Dermis blood vessel endothelial cell (primary cell): ENCODE data around the gene ZIC5. TPM values are rescaled to one million over a fixed set of nuclear protein-coding genes. Genes with fewer than 3 reads are reported as not detected.

ENCODE experiments used
- DNase-seq: peaks from one replicate; pipeline ENCODE4 v3.0.0; 2010
- total RNA-seq: library from RNA; depleted of rRNA; stranded (reverse); fragments of >200 nt; gene quantifications from 2 replicates; pipeline ENCODE4 v1.2.3, GENCODE V29; 2014

ZIC5 gene
- total RNA-seq = under 0.01 TPM in 2 replicates

GRCh38 chr13:99971576-99972189 lies at the start of gene ZIC5:
Gene ZIC5 (minus strand): TSS chr13:99971767. CDS start chr13:99971603, 164 bp downstream.
- DNase-seq = no peak

DNA sequence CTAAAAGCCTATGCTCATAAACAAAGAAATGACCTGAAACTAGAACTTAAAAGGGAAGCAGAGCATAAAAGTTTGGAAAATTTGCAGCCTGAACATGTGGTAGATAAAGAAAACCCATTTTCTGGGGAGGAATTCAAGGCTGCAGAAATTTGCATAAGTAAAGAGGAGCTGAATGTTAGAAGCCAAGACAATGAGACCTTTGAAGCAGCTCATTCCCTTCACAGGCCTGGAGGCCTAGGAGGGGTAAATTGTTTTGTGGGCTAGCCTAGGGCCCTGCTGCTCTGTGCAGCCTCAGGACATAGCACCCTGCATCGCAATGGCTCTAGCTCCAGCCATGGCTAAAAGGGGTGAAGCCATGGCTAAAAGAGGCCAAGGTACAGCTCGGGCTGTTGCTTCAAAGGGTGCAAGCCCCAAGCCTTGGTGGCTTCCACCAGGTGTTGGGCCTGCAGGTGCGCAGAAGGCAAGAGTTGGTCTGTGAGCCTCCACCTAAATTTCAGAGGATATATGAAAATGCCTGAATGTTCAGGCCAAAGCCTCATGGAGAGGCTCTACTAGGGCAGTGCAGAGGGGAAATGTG lies 48.3 kb upstream of the ZIC5 start:
- DNase-seq = no peak

GRCh38 chr13:100014621-100015020 lies 43.1 kb upstream of the ZIC5 start:
- DNase-seq = no peak

DNA sequence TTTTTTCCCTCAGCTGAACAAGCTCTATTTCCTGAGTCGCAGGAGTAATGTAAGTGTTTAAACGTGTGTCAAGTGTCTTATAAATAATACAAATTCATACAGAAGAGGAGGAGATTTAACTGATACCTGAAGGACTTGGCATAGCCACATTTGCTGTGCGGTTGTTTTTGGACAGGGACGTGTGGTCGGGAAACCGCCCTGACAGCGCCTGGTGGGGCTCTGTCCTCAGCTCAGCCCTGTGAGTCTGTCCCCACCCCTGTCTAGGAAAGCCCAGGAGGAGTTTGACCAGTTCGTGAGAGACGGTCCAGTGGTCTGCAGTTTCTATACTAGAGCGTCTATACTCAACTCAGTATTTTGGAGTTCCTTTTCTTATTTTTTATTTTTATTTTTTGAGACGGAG lies 26.7 kb upstream of the ZIC5 start:
- no peak for DNase-seq

- no peak for DNase-seq
Measured at GRCh38 chr13:99997702-99998214, 26.2 kb upstream of the ZIC5 start.

DNA sequence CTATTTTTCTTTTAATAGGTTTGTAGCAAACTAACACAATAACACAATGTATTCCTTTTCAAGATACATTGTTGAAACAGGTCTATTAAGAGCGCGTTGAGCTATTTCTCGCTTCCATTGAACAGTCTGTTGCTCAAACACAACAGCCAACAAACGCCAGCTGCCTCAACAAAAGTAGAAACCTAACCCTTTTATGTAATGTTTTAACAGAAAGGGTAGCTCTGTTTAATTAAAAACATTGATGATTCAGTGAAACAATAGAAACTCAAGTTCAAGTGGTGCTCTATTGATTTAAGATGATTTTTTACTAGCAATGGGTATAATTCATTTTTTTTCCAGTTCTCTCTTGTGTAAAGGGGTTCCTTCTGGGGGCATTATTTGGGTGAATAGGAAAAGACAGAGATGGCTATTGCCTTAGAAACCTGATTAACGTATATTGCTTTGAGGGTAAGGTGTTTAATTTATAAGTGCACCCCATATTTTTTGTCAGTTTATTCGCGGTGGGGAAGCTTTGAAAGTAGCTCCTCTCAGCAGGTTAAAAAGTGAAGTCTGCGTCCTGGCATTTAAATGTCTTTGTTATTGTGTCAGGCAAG lies 24.9 kb upstream of the ZIC5 start:
- no peak for DNase-seq

DNA sequence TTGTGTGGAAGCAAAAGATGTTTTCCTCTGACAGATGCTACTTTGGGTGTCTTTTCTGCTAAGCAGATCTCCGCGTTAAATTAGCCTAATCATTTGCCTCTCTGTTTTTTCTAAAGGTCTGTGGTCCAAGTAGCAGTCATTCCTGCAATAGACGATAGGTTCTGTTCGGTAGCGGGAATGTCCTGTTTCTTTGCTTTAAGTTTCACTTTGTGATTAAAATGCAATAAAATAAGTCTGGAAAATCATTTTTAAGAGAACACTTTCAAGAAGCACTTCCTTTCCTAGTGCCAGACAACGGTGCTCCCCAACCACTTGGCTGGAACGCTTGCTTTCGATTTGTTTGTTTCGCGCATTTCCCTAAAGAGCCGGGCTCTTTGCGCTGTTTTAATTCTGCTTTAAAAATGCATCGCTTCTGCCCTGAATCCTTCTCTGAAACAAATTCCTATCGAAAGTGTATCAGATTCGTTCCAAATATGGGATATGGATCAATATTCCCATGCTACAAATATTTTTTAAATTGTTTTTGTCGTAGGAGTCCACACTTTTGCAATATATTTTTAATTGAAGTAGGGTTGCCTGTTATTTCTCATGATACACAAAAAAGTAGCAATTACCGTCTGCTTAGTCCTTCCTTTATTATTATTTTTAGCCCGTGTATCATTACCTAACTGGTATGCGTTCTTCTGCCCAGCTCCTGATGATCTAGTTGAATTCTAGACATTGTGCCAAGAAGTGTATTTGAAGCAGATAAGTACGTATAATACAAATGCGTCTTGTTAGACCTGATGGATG lies 24.2 kb upstream of the ZIC5 start:
- peak; percentile 20 for DNase-seq

DNA sequence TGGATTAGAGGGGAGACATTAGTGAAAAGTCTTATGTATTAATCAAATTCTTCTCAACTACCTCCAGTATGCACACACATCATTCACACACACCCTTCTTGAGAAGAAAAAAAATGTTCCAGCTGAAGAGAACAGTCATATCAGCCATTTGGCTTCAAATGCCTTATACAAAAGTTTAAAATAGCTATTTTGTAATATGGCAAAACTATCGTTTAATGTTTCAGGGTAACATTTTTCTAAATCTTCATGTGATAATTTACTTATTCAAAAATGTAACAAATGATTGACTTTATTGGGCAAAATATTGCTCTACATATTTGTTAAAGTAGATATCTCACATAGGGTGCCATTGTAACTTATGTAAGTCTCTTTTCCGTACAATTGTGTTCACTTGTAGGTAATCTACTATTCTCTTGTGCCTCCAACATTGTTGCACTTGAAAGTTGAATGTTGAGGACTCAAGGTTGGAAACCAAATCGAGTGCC lies 23.6 kb upstream of the ZIC5 start:
- DNase-seq = no peak

- DNase-seq = no peak
Measured at GRCh38 chr13:99994638-99995020, 23.1 kb upstream of the ZIC5 start.

DNA sequence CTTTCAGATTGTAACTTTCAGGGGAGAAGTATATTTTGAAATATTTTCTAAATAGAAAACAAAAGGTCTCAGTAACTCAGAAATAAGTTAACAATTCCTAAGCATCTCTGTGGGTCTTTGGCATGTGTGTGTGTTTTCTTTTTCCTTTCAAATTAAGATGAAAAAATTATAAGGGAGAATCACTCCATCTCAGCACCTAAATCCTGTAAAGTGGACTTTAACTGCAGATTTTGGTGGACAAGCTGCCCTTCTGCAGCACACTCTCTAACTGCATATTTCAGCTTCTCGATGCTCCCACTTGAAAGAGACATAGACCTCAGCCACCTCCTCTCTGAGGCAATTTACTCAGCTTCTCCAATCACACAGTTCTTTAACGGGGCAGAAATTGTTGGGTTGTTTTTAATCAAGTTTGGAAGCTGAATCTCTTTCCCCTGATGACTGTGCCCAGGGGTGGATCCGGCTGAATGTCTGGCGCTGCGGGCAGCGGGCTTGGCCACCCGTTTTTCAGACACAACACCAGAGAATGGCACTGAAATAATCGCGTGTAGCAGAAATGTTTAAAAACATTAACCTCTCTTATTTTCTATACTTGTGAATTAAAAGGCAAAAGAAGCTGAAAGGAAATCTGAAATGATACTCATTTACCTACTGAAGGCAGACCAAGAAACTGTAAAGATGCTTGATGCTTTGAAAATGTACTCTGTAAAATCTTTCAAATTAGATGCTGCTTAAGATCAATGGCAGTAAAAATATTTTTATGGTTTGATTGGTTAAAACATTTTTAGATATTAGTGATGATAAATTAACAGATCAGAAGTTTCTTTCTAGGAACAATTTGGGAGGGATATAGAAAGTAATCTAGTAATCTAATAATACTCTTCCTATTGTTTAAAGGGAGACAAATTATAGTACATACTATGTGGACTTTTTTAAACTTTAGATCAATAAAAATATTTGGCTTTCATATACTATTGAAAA lies 22.4 kb upstream of the ZIC5 start:
- no peak for DNase-seq

DNA sequence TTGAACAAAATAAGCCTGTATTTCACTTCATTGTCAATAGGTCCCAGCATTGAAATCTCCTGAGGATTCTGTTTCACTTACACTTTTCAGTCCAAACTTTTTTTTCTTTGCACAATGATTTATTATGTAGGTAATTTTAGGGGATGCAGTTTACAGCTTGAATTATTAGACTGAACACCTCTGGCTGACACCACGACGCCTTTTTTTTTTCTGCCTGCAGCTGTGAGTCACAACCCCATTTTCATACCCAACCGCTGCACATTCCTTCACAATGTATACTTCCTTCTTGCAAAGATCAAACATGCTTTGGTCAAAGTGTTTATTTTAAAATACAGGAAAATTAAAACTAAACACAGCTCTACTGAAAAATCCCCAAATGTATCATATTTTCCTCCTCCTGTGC lies 21.4 kb upstream of the ZIC5 start:
- no peak for DNase-seq

- no peak for DNase-seq
Measured at GRCh38 chr13:99991828-99992775, 20.5 kb upstream of the ZIC5 start.

- no peak for DNase-seq
Measured at GRCh38 chr13:99991013-99991827, 19.7 kb upstream of the ZIC5 start.

DNA sequence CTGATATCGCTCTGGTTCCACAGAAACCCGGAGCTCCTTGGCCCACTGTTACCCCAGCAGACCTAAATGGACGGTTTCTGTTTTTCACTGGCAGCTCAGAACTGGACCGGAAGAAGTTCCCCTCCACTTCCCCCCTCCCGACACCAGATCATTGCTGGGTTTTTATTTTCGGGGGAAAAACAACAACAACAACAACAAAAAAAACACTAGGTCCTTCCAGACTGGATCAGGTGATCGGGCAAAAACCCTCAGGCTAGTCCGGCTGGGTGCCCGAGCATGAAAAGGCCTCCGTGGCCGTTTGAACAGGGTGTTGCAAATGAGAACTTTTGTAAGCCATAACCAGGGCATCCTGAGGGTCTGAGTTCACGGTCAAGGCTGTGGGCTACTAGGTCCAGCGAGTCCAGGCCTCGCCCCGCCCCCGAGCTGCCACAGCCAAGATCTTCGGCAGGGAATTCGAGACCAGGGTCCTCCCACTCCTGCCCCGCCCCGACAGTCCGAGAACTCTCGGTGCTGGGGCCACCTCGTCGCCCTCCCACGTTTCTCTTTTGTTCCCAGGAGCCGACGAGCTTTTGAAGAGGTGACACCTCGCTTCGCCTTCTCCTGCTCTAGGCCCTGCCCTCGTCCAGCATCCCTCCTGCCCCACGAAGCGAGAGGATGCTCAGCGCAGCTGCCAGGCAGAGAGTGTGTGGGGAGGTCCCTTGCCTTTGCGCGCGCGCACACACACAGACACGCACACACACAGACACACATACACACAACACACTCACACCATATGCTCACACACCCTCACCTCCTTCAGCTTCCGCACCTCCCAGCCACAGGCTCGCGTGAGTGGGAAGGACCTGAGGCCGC lies 18.8 kb upstream of the ZIC5 start:
- no peak for DNase-seq

- no peak for DNase-seq
Measured at GRCh38 chr13:99989276-99990125, 17.9 kb upstream of the ZIC5 start.

- DNase-seq = no peak
Measured at GRCh38 chr13:99988529-99989275, 17.1 kb upstream of the ZIC5 start.
